ENCODE data around the gene TIMM44. TPM values are rescaled to one million over a fixed set of nuclear protein-coding genes. Genes with fewer than 3 reads are reported as not detected.

The TIMM44 gene
- total RNA-seq, 1 donor from 2014 or later: 96.1 TPM

DNA sequence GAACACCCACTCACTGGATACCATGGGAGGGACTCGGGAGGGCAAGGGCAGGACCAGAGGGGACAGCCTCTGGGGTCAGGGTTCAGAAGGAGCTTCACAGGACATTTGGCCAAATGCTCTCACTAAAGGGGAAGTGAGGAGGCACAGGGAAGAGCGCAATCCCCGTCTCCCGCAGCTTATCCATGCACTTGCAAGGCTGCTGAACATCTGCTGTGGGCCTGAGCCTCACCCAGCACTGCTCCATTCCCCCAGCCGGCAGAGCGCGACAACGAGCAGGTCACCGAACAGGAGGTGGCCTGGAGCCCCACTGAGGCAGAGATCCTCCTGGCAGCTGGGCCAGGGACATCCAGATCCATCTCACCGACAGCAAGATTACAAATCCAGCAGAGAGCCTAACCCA, 38.6 kb upstream of the TIMM44 start:
- H3K4me3 ChIP-seq (ENCODE audit: low read depth, low read length): no peak overlapping the region
- no peaks in the 10 kb centered on the region for H3K27me3 ChIP-seq (ENCODE audit: control insufficient read depth, insufficient read depth, low read length)
- TF ChIP-seq, protein P1, sequence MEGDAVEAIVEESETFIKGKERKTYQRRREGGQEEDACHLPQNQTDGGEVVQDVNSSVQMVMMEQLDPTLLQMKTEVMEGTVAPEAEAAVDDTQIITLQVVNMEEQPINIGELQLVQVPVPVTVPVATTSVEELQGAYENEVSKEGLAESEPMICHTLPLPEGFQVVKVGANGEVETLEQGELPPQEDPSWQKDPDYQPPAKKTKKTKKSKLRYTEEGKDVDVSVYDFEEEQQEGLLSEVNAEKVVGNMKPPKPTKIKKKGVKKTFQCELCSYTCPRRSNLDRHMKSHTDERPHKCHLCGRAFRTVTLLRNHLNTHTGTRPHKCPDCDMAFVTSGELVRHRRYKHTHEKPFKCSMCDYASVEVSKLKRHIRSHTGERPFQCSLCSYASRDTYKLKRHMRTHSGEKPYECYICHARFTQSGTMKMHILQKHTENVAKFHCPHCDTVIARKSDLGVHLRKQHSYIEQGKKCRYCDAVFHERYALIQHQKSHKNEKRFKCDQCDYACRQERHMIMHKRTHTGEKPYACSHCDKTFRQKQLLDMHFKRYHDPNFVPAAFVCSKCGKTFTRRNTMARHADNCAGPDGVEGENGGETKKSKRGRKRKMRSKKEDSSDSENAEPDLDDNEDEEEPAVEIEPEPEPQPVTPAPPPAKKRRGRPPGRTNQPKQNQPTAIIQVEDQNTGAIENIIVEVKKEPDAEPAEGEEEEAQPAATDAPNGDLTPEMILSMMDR (IDR thresholded peaks at IDR 0.05; ENCODE audit: insufficient read depth, low read length, severe bottlenecking): no peak
- H3K36me3 ChIP-seq (ENCODE audit: control insufficient read depth, insufficient read depth, low read length): peaks cover 39% of the 10 kb centered on the region
- DNase-seq (ENCODE audit: low read depth) (no peak), FAIRE-seq (no peak)

DNA sequence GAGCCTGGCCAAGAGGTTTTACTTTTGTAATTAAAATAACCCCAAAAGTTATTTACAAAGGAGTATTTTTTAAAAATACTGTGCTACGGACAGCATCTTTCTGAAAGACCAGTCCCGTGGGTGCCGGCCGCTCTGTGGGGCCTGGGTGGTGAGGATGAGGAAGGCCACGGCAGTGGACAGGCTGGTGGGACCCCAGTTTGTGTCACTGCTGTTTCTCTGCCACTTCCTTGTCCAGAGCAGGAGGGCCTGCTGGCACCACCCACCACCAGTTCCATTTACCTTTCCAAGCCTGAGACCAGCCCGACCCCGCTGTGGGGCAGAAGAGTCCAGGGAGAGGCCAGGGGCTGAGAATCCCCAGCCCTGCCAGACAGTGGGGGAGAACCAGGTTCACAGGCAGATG, 38.2 kb upstream of the TIMM44 start:
- H3K36me3 ChIP-seq (ENCODE audit: control insufficient read depth, insufficient read depth, low read length): peaks cover 41% of the 10 kb centered on the region
- no peak for DNase-seq (ENCODE audit: low read depth)
- no peak for FAIRE-seq
- H3K4me3 ChIP-seq (ENCODE audit: low read depth, low read length): no peak overlapping the region
- TF ChIP-seq, protein P1 (IDR thresholded peaks at IDR 0.05; ENCODE audit: insufficient read depth, low read length, severe bottlenecking): no peak
- no peaks in the 10 kb centered on the region for H3K27me3 ChIP-seq (ENCODE audit: control insufficient read depth, insufficient read depth, low read length)

DNA sequence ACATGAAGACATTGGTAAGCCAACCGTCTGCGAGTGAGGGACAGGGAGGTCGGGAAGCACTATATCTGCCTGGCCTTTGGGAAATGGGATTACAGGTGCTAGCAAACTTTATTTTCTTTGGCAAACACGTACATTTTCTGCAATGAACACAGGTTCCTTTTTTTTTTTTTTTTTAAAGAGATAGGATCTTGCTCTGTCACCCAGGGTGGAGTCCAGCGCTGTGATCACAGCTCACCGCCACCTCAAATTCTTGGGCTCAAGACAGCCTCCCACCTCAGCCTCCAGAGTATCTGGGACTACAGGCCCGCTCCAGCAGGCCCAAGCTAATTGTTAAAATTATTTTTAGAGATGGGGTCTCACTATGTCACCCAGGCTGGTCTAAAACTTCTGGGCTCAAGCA, 37.7 kb upstream of the TIMM44 start:
- DNase-seq (ENCODE audit: low read depth): no peak
- H3K27me3 ChIP-seq (ENCODE audit: control insufficient read depth, insufficient read depth, low read length): no peaks in the 10 kb centered on the region
- H3K36me3 ChIP-seq (ENCODE audit: control insufficient read depth, insufficient read depth, low read length): peaks cover 43% of the 10 kb centered on the region
- FAIRE-seq: no peak
- no peak overlapping the region for H3K4me3 ChIP-seq (ENCODE audit: low read depth, low read length)
- TF ChIP-seq, protein P1 (IDR thresholded peaks at IDR 0.05; ENCODE audit: insufficient read depth, low read length, severe bottlenecking): no peak

DNA sequence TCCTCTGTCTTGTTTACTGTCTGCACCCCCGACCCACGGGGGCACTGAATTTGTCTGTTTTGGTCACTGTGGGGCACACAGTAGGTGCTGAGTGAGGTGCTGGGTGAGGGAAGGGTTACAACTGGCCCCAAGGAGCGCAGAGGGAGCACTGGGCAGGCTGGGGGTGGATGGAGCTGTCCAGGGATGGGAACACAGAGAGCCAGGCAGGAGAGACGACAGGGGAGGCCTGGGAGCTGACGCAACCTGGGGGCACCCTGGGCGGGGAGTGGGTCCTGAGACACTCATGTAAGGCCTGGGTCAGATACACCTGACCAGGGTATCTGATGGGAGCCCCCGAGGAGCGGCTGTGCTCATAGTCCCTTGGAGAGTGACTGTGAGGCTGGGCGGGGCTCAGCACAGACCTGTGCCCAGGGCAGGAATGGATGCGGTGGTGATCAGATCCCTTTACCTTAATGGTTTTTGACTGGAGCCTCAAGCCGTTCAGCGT, 37.2 kb upstream of the TIMM44 start:
- Histone ChIP-seq H3K27me3 (ENCODE audit: control insufficient read depth, insufficient read depth, low read length) (no peaks in the 10 kb centered on the region), H3K4me3 (ENCODE audit: low read depth, low read length) (no peak overlapping the region), H3K36me3 (ENCODE audit: control insufficient read depth, insufficient read depth, low read length) (peaks cover 43% of the 10 kb centered on the region)
- no peak for DNase-seq (ENCODE audit: low read depth)
- no peak for FAIRE-seq
- TF ChIP-seq, protein P1 (IDR thresholded peaks at IDR 0.05; ENCODE audit: insufficient read depth, low read length, severe bottlenecking): no peak

DNA sequence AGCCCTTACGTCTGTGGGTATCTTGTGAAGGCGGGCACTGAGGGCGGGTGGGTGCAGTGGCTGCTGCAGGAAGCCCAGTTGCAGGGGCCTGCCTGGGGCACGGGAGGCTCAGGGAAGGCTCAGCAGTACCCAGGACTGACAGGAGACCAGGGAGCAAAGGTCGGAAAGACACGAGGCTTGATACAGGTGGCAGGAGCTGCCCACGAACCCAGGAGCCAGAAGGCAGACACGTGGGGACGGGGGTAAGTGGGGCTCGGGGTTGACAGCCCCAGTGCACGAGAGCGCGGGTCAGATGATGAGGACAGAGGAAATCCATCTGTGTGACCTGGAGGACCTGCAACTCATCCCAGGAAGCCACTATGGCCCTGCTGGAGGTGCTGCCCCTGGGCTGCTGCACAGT, 36.7 kb upstream of the TIMM44 start:
- Histone ChIP-seq H3K27me3 (ENCODE audit: control insufficient read depth, insufficient read depth, low read length) (no peaks in the 10 kb centered on the region), H3K4me3 (ENCODE audit: low read depth, low read length) (no peak overlapping the region), H3K36me3 (ENCODE audit: control insufficient read depth, insufficient read depth, low read length) (peaks cover 42% of the 10 kb centered on the region)
- no peak for DNase-seq (ENCODE audit: low read depth)
- TF ChIP-seq, protein P1 (IDR thresholded peaks at IDR 0.05; ENCODE audit: insufficient read depth, low read length, severe bottlenecking): no peak
- no peak for FAIRE-seq

DNA sequence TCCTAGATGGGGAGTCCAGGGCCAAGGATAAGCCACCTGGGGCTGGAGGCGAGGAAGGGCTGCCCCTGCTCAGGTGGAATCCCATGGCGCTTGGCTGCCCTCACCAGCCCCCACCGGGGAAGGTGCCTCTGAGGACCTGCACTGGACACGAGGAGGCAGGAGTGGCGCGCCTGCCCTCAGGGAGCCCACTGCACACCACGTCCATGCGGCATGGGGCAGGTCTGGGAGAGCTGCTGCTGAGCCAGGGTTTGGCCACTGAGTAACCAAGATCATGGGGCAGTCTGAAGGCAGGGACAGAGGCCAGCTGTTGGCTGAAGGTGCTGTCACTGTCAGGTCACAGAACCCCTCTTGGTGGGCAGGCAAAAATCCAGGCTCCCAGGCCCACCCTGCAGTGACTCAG, 36.1 kb upstream of the TIMM44 start:
- TF ChIP-seq, protein P1 (IDR thresholded peaks at IDR 0.05; ENCODE audit: insufficient read depth, low read length, severe bottlenecking): no peak
- no peaks in the 10 kb centered on the region for H3K27me3 ChIP-seq (ENCODE audit: control insufficient read depth, insufficient read depth, low read length)
- FAIRE-seq (no peak), DNase-seq (ENCODE audit: low read depth) (no peak)
- H3K4me3 ChIP-seq (ENCODE audit: low read depth, low read length): no peak overlapping the region
- peaks cover 42% of the 10 kb centered on the region for H3K36me3 ChIP-seq (ENCODE audit: control insufficient read depth, insufficient read depth, low read length)
